A172 (cell line): ENCODE results near the gene NAP1L1. TPM values are rescaled to one million over a fixed set of nuclear protein-coding genes. Genes with fewer than 3 reads are reported as not detected.

Source experiments
- DNase-seq: peaks from one replicate; pipeline ENCODE4 v3.0.0-alpha.2; 2015; ENCODE audit warnings: low spot score
- total RNA-seq: library from RNA; depleted of rRNA; stranded (reverse); fragments of >200 nt; shearing (Covaris generic); gene quantifications from 2 replicates; pipeline ENCODE4 v1.2.3, GENCODE V29; 2014; rRNA removed

Gene NAP1L1
- total RNA-seq = 547 and 785 TPM in 2 replicates

- peak; percentile 95 for DNase-seq
Measured at GRCh38 chr12:76083904-76084862, at the start of gene NAP1L1. TSS of gene NAP1L1 (minus strand) at chr12:76084685. CDS start at chr12:76074219, 10,466 bp downstream.

- DNase-seq = no peak
Measured at GRCh38 chr12:76127588-76127987, 43.1 kb upstream of the NAP1L1 start.

- DNase-seq = no peak
Measured at GRCh38 chr12:76124456-76124855, 40.0 kb upstream of the NAP1L1 start.

- peak; percentile 36 for DNase-seq
Measured at GRCh38 chr12:76123259-76124212, 39.1 kb upstream of the NAP1L1 start.

GRCh38 chr12:76119887-76120286 is 35.4 kb upstream of the NAP1L1 start:
- DNase-seq = no peak

GRCh38 chr12:76117751-76118150 is 33.3 kb upstream of the NAP1L1 start:
- DNase-seq = no peak

GRCh38 chr12:76117067-76117691 is 32.7 kb upstream of the NAP1L1 start:
- no peak for DNase-seq

- DNase-seq = no peak
Measured at GRCh38 chr12:76113800-76114757, 29.6 kb upstream of the NAP1L1 start.

GRCh38 chr12:76111209-76111749 is 26.8 kb upstream of the NAP1L1 start:
- DNase-seq = no peak

- DNase-seq = no peak
Measured at GRCh38 chr12:76109879-76110278, 25.4 kb upstream of the NAP1L1 start.

- DNase-seq = no peak
Measured at GRCh38 chr12:76108356-76108755, 23.9 kb upstream of the NAP1L1 start.

- peak; percentile 54 for DNase-seq
Measured at GRCh38 chr12:76106631-76107030, 22.1 kb upstream of the NAP1L1 start.

GRCh38 chr12:76103958-76104357 is 19.5 kb upstream of the NAP1L1 start:
- DNase-seq = no peak

- DNase-seq = no peak
Measured at GRCh38 chr12:76101739-76102385, 17.4 kb upstream of the NAP1L1 start.

GRCh38 chr12:76096079-76096646 is 11.7 kb upstream of the NAP1L1 start:
- no peak for DNase-seq

GRCh38 chr12:76094754-76095153 is 10.3 kb upstream of the NAP1L1 start:
- no peak for DNase-seq

GRCh38 chr12:76091246-76091754 is 6.8 kb upstream of the NAP1L1 start:
- DNase-seq = no peak

- peak; percentile 60 for DNase-seq
Measured at GRCh38 chr12:76085520-76085868, 1.0 kb upstream of the NAP1L1 start.

- DNase-seq = peak; percentile 63
Measured at GRCh38 chr12:76084863-76085519, 506 bp upstream of the NAP1L1 start.
